ENCODE measurements around the gene APOL1. TPM values are rescaled to one million over a fixed set of nuclear protein-coding genes. Genes with fewer than 3 reads are reported as not detected.
"Not testable (repeated sequence)": the region's sequence is repeated elsewhere in the genome, so short reads cannot be mapped to it uniquely, and the experiment has no call there.

The APOL1 gene
- polyA plus RNA-seq, 3 donors = 9.5 to 37.2 (median 37.2) TPM

DNA sequence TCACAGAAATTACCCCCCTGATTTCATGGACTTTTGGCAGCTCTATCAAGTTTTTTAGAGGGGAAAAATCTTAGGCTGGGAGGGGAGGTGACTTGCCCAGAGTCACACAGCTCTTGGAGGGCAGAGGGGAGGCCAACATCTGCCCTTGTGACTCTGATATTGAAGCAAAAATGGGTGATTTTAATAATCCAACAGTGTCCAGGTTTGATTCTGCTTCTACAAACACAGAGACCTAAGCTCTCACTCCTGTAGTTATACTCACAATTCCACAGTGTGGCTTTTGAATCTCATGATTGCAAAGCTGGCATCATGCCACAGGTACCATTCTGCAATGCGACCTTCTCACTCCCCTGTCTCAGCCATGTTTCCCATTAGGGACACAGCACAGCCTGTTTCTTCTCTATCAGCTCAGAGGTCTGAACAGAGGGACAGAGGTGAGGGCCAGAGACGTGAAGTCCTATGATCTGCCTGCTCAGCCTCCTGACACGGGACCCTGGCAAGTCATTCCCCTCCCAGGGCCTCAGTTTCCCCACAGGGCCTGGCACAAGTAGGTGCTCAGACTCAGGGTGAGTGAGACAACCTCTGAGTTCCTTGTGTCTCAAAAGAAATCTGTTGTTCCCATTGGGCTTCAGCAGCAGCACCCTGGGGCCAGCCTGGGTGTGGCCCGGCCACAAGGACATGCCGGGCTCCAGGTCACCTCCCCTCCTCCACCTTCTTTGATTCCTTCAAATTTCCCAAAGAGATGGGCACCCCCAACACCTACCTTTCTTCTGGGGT, 14.4 kb upstream of the APOL1 start:
- peak overlapping the region; percentile 61 for H3K27ac ChIP-seq (ENCODE audit: low read depth, low read length)
- 0 to 1% (median 1%) methylated on average over 5 of the region's 5 CpGs for WGBS, 3 donors

DNA sequence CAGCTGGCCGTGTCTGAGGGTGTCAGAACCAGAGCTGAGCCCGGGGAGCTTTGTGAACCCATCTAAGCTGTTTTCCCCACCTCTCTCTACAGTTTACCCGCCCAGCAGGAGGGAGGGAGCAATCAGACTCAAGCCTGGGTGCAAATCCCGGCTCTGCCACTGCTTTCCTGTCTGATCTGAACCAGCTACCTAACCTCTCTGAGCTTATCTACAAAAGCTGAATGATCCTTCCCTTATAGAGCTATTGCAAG, 13.9 kb upstream of the APOL1 start:
- WGBS, 3 donors = 0% methylated on average over 4 of the region's 4 CpGs
- H3K27ac ChIP-seq (ENCODE audit: low read depth, low read length) = peak overlapping the region; percentile 31

DNA sequence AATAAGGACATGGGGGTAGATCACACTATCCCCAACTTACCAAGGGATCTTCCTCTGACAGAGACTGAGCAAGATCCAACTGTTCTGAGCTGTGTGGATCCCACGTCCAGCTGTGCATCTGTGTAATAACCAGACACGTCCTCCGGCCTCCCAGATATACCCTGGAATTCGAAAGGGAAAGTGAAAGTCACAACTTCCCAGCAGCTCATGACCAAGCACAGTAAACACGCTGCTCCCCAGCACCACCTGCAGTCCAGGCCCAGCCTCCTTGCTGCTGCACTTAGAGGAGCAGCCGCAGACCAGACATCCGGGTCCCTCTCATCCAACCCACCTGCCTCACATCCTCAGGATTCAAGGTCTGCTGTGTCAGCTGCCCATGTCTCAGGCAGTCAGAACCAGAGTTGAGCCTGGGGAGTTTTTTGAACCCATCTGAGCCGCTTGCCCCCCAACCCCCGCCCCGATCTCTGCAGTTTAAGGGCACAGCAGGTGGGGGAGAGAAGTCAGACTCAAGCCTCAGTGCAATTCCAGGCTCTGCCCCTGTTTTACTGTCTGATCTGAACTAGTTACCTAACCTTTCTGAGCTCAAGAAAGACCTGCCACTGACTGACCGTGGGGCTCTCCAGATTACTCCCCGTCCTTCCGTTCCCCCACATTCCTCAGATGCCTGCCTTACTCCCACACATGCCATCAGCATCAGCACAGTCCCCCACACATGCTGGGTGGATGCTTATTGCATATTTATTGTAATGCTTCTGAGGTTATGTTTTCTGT, 13.3 kb upstream of the APOL1 start, which contains the start of gene APOL2:
Gene APOL2 (minus strand): TSS at position 127 of the 771 bp plus-strand sequence. CDS start 6,365 bp downstream, outside the sequence.
- WGBS, 3 donors = 11 to 22% (median 12%) methylated on average over 13 of the region's 13 CpGs

DNA sequence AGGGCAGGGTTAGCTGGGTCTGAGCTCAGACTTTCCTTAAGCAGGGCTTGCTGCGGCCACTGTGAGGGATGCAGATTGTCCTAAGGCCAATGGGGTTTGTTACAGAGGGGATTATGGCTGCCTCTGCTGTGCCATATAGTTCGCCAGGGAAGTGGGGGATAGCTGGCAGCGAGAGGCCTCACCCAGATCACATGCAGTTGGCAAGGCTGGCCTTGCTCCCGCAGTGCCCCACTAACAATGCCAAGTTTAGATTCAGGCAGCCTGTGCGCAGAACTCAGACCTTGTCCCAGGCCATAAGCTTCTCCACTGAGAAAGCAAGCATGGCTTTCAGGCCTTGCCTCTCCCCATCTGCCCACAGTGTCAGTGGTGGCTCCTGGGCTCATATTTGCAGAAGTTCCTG, 8.9 kb upstream of the APOL1 start:
- no peak overlapping the region for H3K27ac ChIP-seq (ENCODE audit: low read depth, low read length)
- 79 to 90% (median 82%) methylated on average over 5 of the region's 5 CpGs for WGBS, 3 donors

More for the DNA sequence above, 13.3 kb upstream of the APOL1 start, which contains the start of gene APOL2:
- H3K27ac ChIP-seq (ENCODE audit: low read depth, low read length) = peak within 1 kb of the TSS; percentile 61

DNA sequence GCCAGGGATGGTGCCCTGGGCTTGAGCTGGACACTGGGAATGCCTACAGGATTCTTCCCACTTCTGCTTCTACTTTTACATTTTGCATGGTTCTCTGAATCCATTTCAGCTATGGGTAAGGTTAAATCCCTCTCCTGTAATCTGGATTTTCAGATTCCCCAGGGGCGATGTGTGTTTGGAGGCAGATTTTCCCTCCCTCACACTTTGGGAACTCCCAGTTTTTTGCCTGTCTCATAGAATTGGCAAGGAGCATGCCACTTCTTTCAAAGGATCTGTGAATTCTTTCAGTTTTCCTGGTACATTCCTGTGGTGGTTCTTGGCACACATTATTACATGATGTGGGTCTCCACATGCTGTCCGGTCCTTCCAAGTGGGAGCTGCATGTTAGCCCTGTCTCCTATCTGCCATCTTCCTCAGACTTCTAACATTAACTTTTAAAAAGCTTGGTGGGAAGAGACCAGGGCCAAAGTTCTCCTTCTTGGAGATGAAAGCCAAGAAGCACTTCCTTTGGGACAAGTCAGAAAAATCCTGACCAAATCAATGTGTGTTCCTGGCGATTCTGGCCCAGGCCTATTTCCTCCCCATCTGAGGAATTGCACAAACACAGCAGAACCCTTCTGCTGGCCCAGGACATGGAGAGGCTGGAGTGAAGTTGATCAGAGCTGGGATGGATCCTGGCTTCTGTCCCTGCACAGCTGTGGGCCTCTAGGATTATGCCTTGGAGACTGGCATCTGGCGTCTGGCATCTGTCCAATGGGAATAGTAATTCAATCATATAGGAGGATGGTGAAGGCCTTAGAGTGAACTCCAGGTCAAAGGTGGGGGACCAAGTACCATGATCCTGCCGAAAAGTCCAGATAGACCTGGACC, 8.2 kb upstream of the APOL1 start:
- peak overlapping the region; percentile 23 for H3K27ac ChIP-seq (ENCODE audit: low read depth, low read length)
- 60 to 78% (median 63%) methylated on average over 5 of the region's 5 CpGs for WGBS, 3 donors

DNA sequence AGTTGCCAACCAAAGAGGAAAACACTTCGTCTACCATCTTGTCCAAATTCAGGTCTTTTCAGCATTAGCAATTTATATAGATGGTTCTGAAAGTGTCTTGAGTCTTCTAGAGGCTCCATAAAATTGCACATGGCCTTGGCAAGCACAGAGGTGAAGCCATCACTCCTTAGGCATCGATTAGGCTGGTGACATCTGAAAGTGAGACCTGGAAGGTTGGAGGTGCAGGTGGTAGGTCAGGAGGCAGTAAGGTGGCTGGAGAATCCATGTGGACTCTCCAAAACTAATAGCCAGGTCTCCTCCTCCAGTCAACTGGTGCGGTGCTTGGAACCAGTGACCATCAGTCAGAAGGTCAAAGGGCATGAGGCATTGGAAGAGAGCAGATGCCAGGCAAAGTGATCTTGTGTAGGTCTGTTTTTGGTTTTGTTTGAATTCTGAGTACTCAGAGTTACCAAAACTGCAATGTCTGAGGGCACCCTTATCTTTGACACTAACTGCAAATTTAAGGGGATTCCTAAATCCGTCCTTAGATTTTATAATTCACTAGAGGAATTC, 7.1 kb upstream of the APOL1 start:
- no peak overlapping the region for H3K27ac ChIP-seq (ENCODE audit: low read depth, low read length)
- WGBS, 3 donors = 68 to 81% (median 70%) methylated on average over 4 of the region's 4 CpGs

DNA sequence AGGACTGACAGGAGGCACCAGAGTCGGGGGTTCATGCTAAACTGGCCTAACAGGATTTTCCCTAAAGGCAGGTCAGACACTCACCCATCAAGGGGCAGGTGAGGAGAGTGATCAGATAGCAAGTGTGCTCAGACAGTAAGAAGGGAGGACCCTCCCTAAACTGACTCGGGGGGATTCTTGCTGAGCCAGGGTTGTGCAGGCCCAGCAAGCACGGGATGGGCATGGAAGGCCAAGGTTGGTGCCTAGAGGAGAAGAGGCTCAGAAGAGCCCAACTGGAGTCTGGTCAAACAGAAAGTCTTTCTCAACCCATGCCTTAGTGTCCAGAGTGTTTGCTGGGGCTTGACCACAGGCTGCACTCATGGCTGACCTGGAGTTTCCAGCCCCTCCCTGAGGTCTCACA, 6.2 kb upstream of the APOL1 start:
- no peak overlapping the region for H3K27ac ChIP-seq (ENCODE audit: low read depth, low read length)
- 86 to 92% (median 87%) methylated on average over 3 of the region's 3 CpGs for WGBS, 3 donors

DNA sequence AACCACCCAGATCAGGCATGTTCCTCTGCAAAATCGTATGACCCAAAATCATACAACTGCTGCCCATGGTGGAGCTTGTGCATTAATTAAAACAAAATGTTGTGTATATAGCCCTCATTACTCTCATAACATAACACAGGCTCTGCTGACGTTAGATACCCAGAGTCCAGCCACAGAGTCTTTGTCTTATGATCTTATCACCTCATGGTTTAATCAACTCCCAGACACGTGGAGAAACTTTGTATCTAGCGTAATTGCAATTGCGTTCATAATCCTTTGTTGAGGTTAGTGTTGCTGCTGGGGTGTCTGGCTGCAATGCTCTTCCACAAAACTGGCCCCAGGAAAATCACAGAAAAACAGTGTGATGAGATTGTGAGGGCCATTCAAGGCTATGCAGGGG, 5.0 kb upstream of the APOL1 start:
- no peak overlapping the region for H3K27ac ChIP-seq (ENCODE audit: low read depth, low read length)
- WGBS, 3 donors = 80 to 89% (median 82%) methylated on average over 5 of the region's 5 CpGs

DNA sequence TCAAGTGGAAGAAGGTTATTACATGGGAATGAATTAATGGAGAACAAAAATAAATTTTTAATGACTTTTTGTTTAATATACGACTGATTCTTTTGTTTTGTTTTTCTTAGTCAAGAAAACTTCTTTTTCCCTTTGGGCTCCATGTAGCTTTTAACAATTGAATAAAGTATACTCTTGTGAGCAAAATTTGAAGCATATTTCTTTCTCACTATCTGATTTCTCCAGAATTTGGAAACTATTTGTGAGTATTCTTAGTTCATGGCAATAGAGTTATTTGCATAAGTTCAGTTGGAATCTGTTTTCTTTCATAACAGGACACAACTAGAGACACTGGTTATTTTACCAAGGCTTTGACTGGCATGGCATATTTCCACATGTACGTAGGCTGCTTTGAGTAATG, 3.8 kb upstream of the APOL1 start:
- H3K27ac ChIP-seq (ENCODE audit: low read depth, low read length) = no peak overlapping the region
- WGBS, 3 donors = 92 to 99% (median 97%) methylated on average over 2 of the region's 2 CpGs

DNA sequence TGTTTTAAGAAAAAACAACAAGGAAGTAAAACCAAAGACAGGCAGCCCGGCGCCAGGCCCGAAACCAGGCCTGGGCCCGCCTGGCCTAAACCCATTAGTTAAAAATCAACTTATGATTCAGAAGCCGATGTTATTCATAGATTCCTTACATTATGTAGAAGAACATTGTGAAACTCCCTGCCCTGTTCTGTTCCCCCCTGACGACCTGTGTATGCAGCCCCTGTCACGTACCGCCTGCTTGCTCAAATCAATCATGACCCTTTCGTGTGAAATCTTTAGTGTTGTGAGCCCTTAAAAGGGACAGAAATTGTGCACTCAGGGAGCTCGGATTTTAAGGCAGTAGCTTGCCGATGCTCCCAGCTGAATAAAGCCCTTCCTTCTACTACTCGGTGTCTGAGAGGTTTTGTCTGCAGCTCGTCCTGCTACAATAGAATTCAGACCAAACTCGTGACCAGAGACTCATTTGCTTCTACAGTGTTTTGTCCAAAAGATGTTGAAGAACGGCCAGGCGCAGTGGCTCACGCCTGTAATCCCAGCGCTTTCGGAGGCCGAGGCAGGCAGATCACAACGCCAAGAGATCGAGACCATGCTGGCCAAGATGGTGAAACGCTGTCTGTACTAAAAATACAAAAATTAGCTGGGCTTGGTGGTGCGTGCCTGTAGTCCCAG, 2.5 kb upstream of the APOL1 start:
- WGBS, 3 donors = 87 to 94% (median 92%) methylated on average over 24 of the region's 24 CpGs
- H3K27ac ChIP-seq (ENCODE audit: low read depth, low read length) = not testable (repeated sequence)

DNA sequence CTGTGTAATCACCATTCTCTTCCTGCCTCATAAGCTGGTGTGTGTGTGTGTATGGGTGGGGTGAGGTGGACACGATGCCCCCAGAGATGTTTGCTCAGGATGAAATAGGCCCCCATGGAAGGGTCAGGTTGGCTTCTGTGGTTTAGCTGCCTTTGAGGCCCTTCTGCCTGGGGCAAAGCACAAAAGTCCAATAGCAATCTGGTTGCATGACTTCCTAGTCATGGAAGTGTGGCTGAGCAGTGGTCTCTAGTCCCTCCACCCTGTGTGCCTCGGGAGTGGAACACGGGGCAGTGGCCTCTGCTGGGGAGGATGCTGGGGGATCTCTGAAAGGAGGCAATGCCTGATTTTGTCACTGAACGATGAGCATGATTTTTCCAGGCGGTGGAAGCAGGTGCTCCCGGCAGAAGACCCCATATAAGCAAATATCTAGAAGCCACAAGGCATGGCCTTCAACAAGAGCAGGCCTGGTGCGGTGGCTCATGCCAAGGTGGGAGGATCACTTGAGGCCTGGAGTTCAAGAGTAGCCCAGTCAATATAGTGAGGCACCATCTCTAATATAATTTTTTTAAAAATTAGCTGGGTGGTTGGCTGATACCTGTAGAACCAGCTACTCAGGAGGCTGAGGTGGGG, 839 bp upstream of the APOL1 start:
- WGBS, 3 donors = 85 to 89% (median 87%) methylated on average over 7 of the region's 7 CpGs
- not testable (repeated sequence) for H3K27ac ChIP-seq (ENCODE audit: low read depth, low read length)

DNA sequence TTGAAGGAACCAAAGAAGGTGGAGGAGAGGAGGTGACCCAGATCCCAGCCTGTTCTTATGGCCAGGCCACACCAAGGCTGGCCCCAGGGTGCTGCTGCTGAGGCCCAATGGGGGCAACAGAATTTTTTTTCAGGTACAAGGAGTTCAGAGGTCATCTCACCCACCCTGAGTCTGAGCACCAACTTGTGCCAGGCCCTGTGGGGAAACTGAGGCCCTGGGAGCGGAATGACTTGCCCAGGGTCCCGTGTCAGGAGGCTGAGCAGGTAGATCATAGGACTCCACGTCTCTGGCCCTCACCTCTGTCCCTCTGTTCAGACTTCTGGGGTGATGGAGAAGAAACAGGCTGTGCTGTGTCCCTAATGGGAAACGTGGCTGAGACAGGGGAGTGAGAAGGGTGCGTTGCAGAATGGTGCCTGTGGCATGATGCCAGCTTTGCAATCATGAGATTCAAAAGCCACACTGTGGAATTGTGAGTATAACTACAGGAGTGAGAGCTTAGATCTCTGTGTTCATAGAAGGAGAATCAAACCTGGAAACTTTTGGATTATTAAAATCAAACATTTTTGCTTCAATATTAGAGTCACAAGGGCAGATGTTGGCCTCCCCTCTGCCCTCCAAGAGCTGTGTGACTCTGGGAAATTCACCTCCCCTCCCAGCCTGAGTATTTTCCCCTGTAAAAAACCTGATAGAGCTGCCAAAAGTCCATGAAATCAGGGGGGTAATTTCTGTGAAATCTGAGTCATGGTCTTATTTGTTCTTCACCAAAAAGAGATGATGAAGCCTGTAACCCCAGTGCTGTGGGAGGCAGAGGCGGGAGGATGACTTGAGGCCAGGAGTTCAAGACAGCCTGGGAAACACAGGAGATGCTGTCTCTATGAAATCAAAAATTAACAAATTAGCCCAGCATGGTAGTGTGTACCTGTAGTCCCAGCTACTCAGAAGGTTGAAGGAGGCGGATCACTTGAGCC, 874 bp downstream of the APOL1 start:
- H3K27ac ChIP-seq (ENCODE audit: low read depth, low read length) = peak overlapping the region; percentile 36
- WGBS, 3 donors = 46 to 63% (median 48%) methylated on average over 7 of the region's 7 CpGs

DNA sequence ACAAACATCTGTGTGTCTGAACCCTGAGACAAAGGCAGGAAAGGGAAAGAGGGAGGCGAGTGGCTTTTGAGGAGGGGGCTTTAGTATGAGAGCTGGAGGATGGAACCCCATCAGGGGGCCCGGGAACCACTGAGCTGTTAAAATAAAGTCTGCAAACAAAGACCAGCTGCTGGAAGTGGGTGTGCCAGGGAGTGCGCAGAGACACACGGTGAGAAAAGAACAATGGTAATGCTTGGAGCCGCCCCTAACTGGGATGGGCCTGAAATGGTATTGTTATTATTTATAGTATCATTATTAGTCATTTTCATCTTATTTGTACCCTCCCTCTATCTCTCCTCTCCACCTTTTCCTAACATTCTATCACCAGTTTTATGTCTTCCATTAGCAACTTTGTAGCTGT, 2.6 kb downstream of the APOL1 start:
- 71 to 83% methylated on average over 1 of the region's 5 CpGs; no CpG with 5 or more reads in 1 of the 3 donors for WGBS, 3 donors

DNA sequence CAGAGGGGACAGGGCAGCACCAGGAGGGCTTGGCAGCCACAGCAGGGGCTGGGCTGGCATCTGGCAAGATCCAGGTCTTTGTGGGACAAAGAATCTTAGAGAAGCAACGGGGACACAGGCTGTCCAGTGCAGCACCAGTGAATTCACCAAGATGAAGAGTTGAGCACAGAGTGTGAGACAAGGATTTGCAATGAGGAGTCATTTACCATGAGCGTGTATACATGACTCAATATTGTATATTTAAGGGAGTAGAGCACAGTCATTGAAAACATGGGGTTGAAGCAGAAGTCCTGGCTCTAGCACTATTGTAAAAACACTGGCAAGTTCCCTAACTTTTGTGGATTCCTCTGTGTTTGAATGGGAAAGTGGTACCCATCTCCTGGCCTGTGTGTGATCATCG, 3.5 kb downstream of the APOL1 start:
- H3K27ac ChIP-seq (ENCODE audit: low read depth, low read length) = no peak overlapping the region
- WGBS, 3 donors = 78 to 88% (median 85%) methylated on average over 3 of the region's 3 CpGs

More for the DNA sequence above, 2.6 kb downstream of the APOL1 start:
- not testable (repeated sequence) for H3K27ac ChIP-seq (ENCODE audit: low read depth, low read length)

DNA sequence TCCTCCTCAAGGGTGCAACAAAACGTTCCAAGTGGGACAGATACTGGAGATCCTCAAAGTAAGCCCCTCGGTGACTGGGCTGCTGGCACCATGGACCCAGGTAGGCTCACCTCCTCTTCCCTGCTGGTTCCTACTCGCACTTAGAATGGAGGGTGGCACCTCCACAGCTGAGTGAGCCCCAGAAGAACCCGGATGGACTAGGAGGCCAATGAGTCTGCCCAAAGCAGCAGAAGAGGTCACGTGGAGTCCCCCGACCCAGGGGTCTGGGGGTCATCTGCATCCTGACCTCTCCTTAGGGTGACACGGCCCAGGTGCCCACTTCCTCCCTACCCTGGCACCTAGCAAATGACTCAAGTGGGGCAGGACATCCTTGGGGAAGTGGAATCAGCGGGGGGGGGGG, 4.4 kb downstream of the APOL1 start:
- H3K27ac ChIP-seq (ENCODE audit: low read depth, low read length) = no peak overlapping the region
- WGBS, 3 donors = 62 to 75% (median 72%) methylated on average over 8 of the region's 8 CpGs

DNA sequence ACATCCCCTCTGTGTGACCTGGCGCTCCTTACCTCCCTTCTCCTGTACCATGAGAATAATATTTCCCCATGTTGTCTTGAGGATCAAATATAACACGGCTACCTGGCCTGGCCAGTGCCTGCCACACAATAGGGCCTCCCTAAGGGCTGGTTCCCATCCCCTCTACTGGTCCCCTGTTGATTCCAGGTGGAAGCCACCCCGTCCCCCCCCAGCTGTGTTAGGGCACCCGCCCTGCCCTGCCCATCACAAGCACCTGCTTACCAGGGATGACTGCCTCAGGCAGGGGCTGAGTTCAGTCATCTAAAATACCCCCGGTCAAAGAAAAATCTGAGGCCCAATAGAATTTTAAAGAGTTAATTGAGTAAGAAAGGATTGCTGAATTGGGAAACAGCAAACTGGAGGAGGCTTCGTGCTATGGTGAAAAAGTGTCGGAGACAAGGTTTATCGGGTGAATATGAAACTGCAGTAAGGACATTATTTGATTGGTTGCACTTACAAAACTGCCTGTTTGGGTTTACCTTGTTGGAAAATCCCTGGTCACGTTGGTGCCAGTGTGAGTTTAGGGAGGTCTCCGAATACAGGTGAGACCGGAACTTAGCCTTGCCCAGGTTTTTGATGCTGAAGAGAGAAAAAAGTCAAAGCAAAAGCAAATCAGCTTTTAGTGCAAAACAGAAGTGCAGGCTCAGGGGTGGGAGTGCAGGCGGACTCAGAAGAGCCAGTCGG, 5.2 kb downstream of the APOL1 start:
- H3K27ac ChIP-seq (ENCODE audit: low read depth, low read length) = no peak overlapping the region
- 80 to 87% (median 85%) methylated on average over 13 of the region's 13 CpGs for WGBS, 3 donors

Measured in adipose tissue (tissue), 3 donors.